Testis (tissue), 3 donors: ENCODE data around the gene TRMU. TPM values are rescaled to one million over a fixed set of nuclear protein-coding genes. Genes with fewer than 3 reads are reported as not detected.

Experiments
- DNase-seq: peaks from one replicate; pipeline ENCODE4 v3.0.0-alpha.2; 2019
- H3K27ac ChIP-seq, 2 donors: fragments of 200-600 bp; sonication (generic); one replicate each; pipeline ENCODE4 v1.5.1; 2019
- H3K27me3 ChIP-seq: fragments of 200-600 bp; sonication (generic); one replicate; pipeline ENCODE4 v1.5.1; 2019
- H3K36me3 ChIP-seq: fragments of 200-600 bp; sonication (generic); one replicate; pipeline ENCODE4 v1.5.1; 2017; ENCODE audit warnings: low read depth; ENCODE audit errors: missing control alignments
- H3K4me1 ChIP-seq: fragments of 200-600 bp; sonication (generic); one replicate; pipeline ENCODE4 v1.5.1; 2019
- H3K4me3 ChIP-seq, 2 donors: fragments of 200-600 bp; sonication (generic); one replicate each; pipeline ENCODE4 v1.5.1; 2017 to 2019
- H3K9me3 ChIP-seq: fragments of 200-600 bp; sonication (generic); one replicate; pipeline ENCODE4 v1.5.1; 2017
- POLR2A ChIP-seq: fragments of 450-650 bp; IDR thresholded peaks from one replicate; pipeline ENCODE4 v1.6.1; 2017; ENCODE audit warnings: antibody characterized with exemption, mild to moderate bottlenecking, moderate library complexity
- WGBS, 2 donors: methylation state at CpG; one replicate each; pipeline ENCODE4 v1.1.5; 2018; 5-methylcytosine and 5-hydroxymethylcytosine counted together
- intact Hi-C: fragments of 100-400 bp; cut with DNase I; formaldehyde crosslinking; loops from one replicate; pipeline ENCODE4 v1.15.1; 2023; ENCODE audit warnings: low total_unique reads
- polyA plus RNA-seq: library from polyadenylated mRNA; stranded (reverse); fragments of 350-450 nt; fragmentation: Illumina TruSeq; extraction: RNeasy Lipid Tissue Mini Kit (QIAGEN cat#74804); gene quantifications from one replicate; pipeline ENCODE4 v1.2.3, GENCODE V29; 2014; ENCODE audit warnings: low read depth, low replicate concordance; ENCODE audit not compliant: insufficient read depth
- total RNA-seq, 2 donors: library from RNA; depleted of rRNA; stranded (reverse); fragments of >200 nt; gene quantifications; one replicate each; pipeline ENCODE4 v1.2.3, GENCODE V29; 2016
- TF ChIP-seq, protein P1 (sequence below), 3 experiments: fragments of 450-650 bp in 2 of 3; fragments of 200-600 bp in 1 of 3; sonication (generic) in 1 of 3; IDR thresholded peaks; one replicate each; pipeline ENCODE4 v1.5.1; 2016 to 2019; ENCODE audit warnings: antibody characterized with exemption in 3 of 3, mild to moderate bottlenecking in 2 of 3, moderate library complexity in 1 of 3

TRMU gene
- total and polyA plus RNA-seq, 3 donors from 2014 or later, result 24.8 to 63.5 (median 57.3) TPM

- DNase-seq, result no peak
- H3K36me3 ChIP-seq, result no peaks in the 10 kb centered on the region
These were observed 54.7 kb downstream of the TRMU start for GRCh38 chr22:46390105-46390651.

DNA sequence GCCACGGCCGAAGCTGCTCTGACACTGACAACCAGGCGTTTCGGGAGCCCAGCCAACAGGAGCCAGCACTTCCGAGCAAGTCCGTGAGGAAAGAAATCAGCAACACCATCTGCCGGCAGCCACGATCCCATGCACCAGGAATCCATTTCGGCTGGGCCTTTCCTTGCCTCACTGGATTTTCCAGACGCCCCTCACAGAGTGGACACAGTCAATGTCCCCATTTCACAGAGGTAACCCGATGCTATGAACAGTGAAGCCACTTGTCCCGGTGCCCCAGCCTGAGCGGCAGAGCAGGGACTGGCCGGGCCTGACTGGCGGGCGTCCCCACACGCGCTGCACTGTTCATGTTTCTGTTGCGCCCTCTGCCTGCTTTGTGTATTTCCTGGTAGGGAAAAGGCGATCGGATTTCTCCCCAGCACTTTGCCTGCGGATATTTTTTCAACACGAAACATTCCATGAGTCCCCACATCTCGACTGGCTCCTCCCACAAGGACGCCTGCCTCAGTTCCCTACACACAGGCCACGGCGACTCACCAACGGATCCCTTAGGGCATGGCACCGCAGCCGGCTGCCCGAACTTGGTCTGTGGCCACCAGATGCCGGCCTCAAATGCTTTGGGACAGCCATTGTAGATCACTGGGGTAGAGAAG lies 55.3 kb downstream of the TRMU start:
- Histone ChIP-seq H3K27me3 (no peaks in the 10 kb centered on the region), H3K4me3 (no peak overlapping the region), H3K27ac (no peak overlapping the region), H3K9me3 (no peaks in the 10 kb centered on the region), H3K4me1 (no peaks in the 10 kb centered on the region), H3K36me3 (no peaks in the 10 kb centered on the region)
- TF ChIP-seq POLR2A, result no peak
- TF ChIP-seq, protein P1, sequence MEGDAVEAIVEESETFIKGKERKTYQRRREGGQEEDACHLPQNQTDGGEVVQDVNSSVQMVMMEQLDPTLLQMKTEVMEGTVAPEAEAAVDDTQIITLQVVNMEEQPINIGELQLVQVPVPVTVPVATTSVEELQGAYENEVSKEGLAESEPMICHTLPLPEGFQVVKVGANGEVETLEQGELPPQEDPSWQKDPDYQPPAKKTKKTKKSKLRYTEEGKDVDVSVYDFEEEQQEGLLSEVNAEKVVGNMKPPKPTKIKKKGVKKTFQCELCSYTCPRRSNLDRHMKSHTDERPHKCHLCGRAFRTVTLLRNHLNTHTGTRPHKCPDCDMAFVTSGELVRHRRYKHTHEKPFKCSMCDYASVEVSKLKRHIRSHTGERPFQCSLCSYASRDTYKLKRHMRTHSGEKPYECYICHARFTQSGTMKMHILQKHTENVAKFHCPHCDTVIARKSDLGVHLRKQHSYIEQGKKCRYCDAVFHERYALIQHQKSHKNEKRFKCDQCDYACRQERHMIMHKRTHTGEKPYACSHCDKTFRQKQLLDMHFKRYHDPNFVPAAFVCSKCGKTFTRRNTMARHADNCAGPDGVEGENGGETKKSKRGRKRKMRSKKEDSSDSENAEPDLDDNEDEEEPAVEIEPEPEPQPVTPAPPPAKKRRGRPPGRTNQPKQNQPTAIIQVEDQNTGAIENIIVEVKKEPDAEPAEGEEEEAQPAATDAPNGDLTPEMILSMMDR (IDR thresholded peaks at IDR 0.05), result no peak
- 76 to 90% methylated on average over 16 to 28 of the region's 32 CpGs for WGBS, 2 donors
- intact Hi-C loops, result no loop called here
- DNase-seq, result peak; percentile 50

More at GRCh38 chr22:46390105-46390651, 54.7 kb downstream of the TRMU start:
- Histone ChIP-seq H3K27ac (no peak overlapping the region), H3K27me3 (no peaks in the 10 kb centered on the region), H3K9me3 (no peaks in the 10 kb centered on the region), H3K4me1 (no peaks in the 10 kb centered on the region), H3K4me3 (no peak overlapping the region)
- intact Hi-C loops, result no loop called here
- TF ChIP-seq, protein P1 (IDR thresholded peaks at IDR 0.05), result no peak
- TF ChIP-seq POLR2A, result no peak
- 76 to 82% methylated on average over 8 to 20 of the region's 20 CpGs for WGBS, 2 donors

GRCh38 chr22:46391486-46392136 lies 56.1 kb downstream of the TRMU start:
- Histone ChIP-seq H3K27ac (no peak overlapping the region), H3K36me3 (no peaks in the 10 kb centered on the region), H3K4me3 (no peak overlapping the region), H3K9me3 (no peaks in the 10 kb centered on the region), H3K4me1 (no peaks in the 10 kb centered on the region), H3K27me3 (no peaks in the 10 kb centered on the region)
- WGBS, 2 donors, result 93 to 96% methylated on average over 33 to 36 of the region's 36 CpGs
- intact Hi-C loops, result no loop called here
- no peak for DNase-seq
- no peak for TF ChIP-seq POLR2A
- TF ChIP-seq, protein P1 (IDR thresholded peaks at IDR 0.05), result no peak

GRCh38 chr22:46392137-46392844 lies 56.8 kb downstream of the TRMU start:
- Histone ChIP-seq H3K27ac (no peak overlapping the region), H3K36me3 (no peaks in the 10 kb centered on the region), H3K4me1 (no peaks in the 10 kb centered on the region), H3K9me3 (no peaks in the 10 kb centered on the region), H3K4me3 (no peak overlapping the region), H3K27me3 (no peaks in the 10 kb centered on the region)
- 93 to 94% methylated on average over 13 to 16 of the region's 16 CpGs for WGBS, 2 donors
- intact Hi-C loops, result no loop called here
- DNase-seq, result no peak
- TF ChIP-seq, protein P1 (IDR thresholded peaks at IDR 0.05), result no peak
- TF ChIP-seq POLR2A, result no peak
